Measurements from ENCODE around the gene CFAP100.

CFAP100 gene

DNA sequence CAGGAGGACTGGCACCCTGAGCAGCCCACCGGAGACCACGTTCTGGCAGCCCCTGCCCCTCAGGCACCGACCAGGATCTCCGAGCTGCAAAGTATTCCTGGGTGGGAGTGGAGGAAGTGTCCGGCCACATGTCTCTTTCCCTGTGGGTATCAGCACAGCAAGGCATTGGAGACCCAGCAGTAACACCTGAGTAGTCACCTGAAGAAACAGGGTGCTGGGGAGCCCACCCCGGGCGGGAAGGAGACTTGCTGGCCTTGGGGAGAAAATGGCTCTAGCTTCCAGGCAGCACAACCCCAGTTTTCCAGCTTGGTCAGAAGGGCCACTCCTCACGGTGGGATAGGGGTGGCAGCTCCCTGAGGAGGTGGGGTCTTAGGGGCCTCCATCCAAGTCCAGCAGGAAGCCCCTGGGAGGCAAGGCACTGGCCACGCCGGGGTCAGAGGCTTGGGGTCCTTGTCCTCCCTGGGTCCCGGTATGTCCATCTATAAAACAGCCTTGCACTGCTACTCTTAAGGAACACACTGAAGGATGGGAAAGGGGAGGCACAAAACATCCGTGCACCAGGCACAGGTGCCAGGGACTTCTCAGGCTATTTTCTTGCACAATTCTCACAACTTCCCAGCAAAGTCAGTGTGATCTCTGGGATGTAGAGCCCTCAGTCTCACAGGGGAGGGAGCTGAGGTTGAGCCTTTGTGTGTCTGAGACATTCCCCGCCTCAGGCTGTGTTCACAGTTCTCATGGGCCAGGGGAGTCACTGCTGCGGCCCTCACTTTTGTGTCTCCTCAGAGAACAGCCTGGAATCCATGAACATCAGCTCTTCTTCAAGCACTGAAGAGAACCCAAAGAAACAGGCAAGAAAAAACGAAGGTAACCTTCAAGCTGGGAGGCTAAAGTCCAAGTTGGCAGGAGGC lies 11.9 kb downstream of the CFAP100 start:
- no peak for DNase-seq

DNA sequence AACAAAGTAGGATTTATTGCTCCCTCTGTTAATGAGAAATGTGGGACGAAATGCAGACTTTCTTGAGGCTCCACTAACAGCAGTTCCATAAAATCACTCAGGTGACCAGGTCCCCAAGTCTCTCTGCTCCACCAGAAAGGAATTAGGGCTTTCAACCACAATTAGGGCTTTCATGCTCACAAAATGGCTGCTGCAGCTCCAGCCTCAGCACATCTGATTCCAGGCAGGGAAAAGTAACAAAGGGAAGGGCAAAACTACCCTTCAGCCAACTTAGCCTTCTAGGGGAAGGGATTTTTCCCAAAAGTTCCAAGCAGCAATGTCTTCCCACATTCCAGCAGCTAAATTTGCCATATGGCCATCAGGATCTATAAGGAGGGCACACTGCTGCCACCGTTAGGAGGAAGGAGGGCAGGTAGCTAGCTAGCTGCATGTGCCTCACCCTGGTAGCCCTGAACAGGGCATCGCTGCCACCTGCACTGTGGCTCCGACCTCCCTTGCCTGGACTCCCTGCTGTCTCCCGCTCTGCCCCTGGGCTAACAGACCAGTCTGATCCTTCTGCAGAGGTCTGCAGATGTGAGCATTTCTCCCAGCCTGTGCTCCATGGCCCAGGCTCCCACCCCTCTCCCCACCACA lies 12.8 kb downstream of the CFAP100 start:
- DNase-seq = no peak

- DNase-seq = no peak
Measured at GRCh38 chr3:126408099-126408498, 13.4 kb downstream of the CFAP100 start.

DNA sequence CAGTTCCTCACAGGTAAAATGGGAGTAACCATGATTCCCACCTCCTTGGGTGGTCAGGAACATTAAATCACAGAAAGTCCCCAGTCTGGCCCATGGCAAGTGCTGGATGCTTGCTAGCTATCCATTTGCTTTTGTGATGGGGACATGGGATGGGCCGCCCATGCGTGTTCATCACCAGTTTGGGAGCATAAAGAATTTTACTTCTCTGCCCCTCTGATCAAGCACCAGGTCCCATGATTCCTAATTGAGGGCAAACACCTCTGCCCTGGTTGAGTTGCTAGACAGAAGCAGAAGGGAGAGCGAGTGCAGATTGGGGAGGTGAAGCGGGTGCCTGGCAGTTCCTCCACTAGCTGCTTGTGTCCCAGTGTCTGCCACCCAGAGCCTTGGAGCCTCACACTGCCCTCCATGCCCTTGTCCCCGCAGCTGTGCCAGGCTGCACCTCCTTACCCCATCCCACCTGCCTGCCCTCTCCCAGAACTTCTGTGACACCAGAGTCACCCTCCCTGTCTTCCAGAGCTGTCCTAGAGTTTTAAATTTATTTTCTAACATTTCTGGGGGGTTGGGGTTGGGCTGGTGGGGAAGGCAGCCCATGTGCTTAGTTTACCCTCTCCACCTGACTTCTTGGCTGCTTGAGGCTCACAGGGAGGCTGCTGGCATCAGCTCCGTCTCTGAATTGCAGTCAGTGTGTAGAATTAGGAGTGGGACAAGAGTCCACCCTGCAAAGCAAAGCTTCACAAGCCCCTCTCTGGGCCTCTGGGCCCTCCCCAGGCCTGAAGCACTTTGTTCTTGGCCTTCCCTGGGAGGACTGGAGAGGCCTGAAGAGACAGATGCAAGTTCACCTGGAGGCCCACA lies 18.4 kb downstream of the CFAP100 start:
- no peak for DNase-seq

- DNase-seq = no peak
Measured at GRCh38 chr3:126413693-126414080, 19.0 kb downstream of the CFAP100 start.

DNA sequence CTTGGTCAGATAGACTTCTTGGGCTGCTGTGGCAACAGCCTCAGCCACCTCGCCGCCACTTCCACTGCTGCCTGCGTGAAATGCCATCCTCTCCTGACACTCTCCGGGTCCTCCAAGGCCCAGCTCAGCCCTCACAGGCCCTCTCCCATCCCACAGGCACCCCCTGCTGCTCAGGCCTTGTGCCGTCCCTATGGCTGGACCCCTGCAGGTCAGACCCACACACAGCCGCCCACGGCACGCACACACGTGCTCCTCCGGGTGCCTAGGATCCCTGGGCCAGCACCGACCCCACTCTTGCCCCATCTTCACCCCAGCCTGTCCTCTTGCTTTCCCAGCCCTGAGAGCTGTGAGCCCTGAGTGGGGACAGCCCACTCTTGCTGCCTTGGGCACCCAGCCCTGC lies 19.7 kb downstream of the CFAP100 start:
- no peak for DNase-seq

- no peak for DNase-seq
Measured at GRCh38 chr3:126414961-126415660, 20.4 kb downstream of the CFAP100 start.

- no peak for DNase-seq
Measured at GRCh38 chr3:126415661-126416591, 21.2 kb downstream of the CFAP100 start.

GRCh38 chr3:126416943-126417342 lies 22.2 kb downstream of the CFAP100 start:
- no peak for DNase-seq

DNA sequence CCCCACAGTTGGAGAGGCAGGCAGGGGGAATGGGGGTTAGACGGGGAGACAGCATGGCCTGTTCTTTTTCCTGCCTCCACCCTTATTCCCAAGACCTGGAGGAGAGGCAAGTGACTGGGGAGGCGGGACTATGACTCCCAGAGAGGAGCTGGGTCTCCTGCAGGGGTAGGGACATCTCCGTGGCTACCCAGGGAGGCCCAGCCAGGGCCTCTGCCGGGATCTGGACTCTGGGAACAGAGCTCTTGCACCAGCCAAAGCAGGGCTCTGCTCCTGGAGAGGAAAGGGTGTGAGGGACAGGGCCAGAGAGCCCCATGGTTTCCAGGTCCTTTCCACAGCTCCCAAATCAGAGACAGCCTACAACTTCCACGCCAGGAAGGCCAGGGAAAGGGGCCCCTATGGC lies 22.8 kb downstream of the CFAP100 start:
- DNase-seq = no peak

GRCh38 chr3:126417981-126418530 lies 23.3 kb downstream of the CFAP100 start:
- DNase-seq = no peak

GRCh38 chr3:126418661-126419131 lies 24.0 kb downstream of the CFAP100 start:
- DNase-seq = no peak

GRCh38 chr3:126419151-126419703 lies 24.5 kb downstream of the CFAP100 start:
- DNase-seq = no peak

- no peak for DNase-seq
Measured at GRCh38 chr3:126419886-126420786, 25.4 kb downstream of the CFAP100 start.

GRCh38 chr3:126421573-126422119 lies 26.9 kb downstream of the CFAP100 start:
- no peak for DNase-seq

GRCh38 chr3:126422121-126422520 lies 27.4 kb downstream of the CFAP100 start:
- no peak for DNase-seq

GRCh38 chr3:126422571-126423091 lies 27.9 kb downstream of the CFAP100 start:
- DNase-seq = no peak

- DNase-seq = no peak
Measured at GRCh38 chr3:126423191-126424038, 28.7 kb downstream of the CFAP100 start.
